Prostate gland (tissue), 2 donors: ENCODE results near the gene ACTRT2. TPM values are rescaled to one million over a fixed set of nuclear protein-coding genes. Genes with fewer than 3 reads are reported as not detected.

Experiments used
- DNase-seq: peaks from one replicate; pipeline ENCODE4 v3.0.0-alpha.2; 2019; ENCODE audit warnings: low spot score
- H3K27ac ChIP-seq, 2 donors: fragments of 200-600 bp; sonication (generic); 2 replicates each; pipeline ENCODE4 v1.5.1; 2017 to 2019
- H3K27me3 ChIP-seq: fragments of 200-600 bp; sonication (generic); replicated peaks from 2 replicates; pipeline ENCODE4 v1.5.1; 2019; ENCODE audit not compliant: insufficient read depth
- H3K36me3 ChIP-seq, 2 donors: fragments of 200-600 bp; sonication (generic); 1 replicate in 1 of 2; 2 replicates in 1 of 2; pipeline versions ENCODE4 v1.5.1 to v1.8.1; 2017 to 2019
- H3K4me1 ChIP-seq: fragments of 200-600 bp; sonication (generic); replicated peaks from 2 replicates; pipeline ENCODE4 v1.5.1; 2019
- H3K4me3 ChIP-seq, 2 donors: fragments of 200-600 bp; sonication (generic); 2 replicates each; pipeline ENCODE4 v1.5.1; 2017 to 2019
- H3K9me3 ChIP-seq: fragments of 200-600 bp; sonication (generic); 2 replicates; pipeline ENCODE4 v1.5.1; 2017
- POLR2A ChIP-seq: fragments of 450-650 bp; IDR thresholded peaks from one replicate; pipeline ENCODE4 v1.6.1; 2016; ENCODE audit warnings: antibody characterized with exemption, mild to moderate bottlenecking
- POLR2AphosphoS5 ChIP-seq: sonication (generic); formaldehyde crosslinking; IDR thresholded peaks from one replicate; pipeline ENCODE4 v1.6.1; 2017; ENCODE audit warnings: antibody characterized with exemption
- WGBS: methylation state at CpG from one replicate; pipeline ENCODE4 v1.1.5; 2018; 5-methylcytosine and 5-hydroxymethylcytosine counted together
- intact Hi-C: fragments of 100-400 bp; cut with DNase I; formaldehyde crosslinking; loops from one replicate; pipeline ENCODE4 v1.14.2; 2022
- total RNA-seq, 2 donors: library from RNA; depleted of rRNA; stranded (reverse); fragments of >200 nt; gene quantifications; one replicate each; pipeline ENCODE4 v1.1.0, GENCODE V29; 2016
- TF ChIP-seq, protein P1 (sequence below), 4 experiments: fragments of 200-600 bp in 2 of 4; fragments of 450-650 bp in 2 of 4; sonication (generic) in 2 of 4; IDR thresholded peaks; 1 replicate in 3 of 4; 2 replicates in 1 of 4; pipeline ENCODE4 v1.5.1; 2016 to 2019; ENCODE audit warnings: antibody characterized with exemption in 4 of 4, mild to moderate bottlenecking in 2 of 4, moderate library complexity in 2 of 4

Gene ACTRT2
- total RNA-seq, 2 donors from 2014 or later: 7.2 TPM; not detected in 1

DNA sequence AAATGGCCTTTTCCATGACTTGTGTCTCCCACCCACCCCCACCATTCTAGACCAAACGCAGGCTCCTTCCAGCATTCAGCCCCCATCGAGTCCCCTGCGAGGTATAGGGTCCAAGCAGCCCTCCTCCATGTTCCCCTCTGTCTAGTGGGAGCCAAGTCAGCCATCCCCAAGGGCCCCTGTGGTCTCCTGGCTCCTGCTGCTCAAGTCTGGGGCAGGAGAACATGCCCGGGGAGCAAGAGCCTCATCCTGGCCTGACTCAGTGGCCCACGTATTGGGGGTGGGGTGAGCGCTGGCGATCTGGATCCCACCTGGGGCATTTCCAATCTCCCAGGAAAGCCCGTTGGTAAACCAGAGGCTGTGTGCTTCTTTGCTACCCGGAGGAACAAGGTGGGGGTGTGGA lies 43.6 kb downstream of the ACTRT2 start:
- H3K27me3 ChIP-seq: peaks cover 54% of the 10 kb centered on the region
- TF ChIP-seq POLR2A (no peak), POLR2AphosphoS5 (no peak)
- TF ChIP-seq, protein P1, sequence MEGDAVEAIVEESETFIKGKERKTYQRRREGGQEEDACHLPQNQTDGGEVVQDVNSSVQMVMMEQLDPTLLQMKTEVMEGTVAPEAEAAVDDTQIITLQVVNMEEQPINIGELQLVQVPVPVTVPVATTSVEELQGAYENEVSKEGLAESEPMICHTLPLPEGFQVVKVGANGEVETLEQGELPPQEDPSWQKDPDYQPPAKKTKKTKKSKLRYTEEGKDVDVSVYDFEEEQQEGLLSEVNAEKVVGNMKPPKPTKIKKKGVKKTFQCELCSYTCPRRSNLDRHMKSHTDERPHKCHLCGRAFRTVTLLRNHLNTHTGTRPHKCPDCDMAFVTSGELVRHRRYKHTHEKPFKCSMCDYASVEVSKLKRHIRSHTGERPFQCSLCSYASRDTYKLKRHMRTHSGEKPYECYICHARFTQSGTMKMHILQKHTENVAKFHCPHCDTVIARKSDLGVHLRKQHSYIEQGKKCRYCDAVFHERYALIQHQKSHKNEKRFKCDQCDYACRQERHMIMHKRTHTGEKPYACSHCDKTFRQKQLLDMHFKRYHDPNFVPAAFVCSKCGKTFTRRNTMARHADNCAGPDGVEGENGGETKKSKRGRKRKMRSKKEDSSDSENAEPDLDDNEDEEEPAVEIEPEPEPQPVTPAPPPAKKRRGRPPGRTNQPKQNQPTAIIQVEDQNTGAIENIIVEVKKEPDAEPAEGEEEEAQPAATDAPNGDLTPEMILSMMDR (IDR thresholded peaks at IDR 0.05): no peak
- intact Hi-C loops: loop anchor here (5.0 kb wide), 1 partner anchor 217 kb away; no protein-coding TSS in a partner anchor

DNA sequence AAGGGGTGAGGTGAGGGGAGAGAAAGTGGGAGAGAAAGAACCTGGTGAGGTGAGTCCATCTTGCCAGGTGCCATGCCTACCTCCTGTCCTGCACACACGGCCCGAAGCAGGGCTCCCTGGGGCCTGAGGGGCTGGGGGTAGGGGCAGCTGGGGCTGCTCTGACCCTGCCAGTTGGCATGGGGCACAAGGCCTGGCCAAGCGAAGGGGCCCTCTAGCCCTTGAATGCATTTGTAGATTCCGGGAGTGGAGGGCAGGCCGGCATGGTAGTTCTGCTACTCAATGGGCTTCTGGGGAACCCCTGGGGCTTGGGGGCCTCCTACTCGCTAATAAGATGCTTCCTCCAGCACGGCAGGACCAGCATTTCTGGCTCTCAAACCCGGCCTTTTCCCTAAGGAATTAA lies 44.1 kb downstream of the ACTRT2 start:
- DNase-seq: no peak
- intact Hi-C loops: loop anchor here (5.0 kb wide), 1 partner anchor 217 kb away; no protein-coding TSS in a partner anchor
- 62% methylated on average over 8 of the region's 8 CpGs for WGBS
- peaks cover 54% of the 10 kb centered on the region for H3K27me3 ChIP-seq
- peaks cover 21% of the 10 kb centered on the region for H3K4me1 ChIP-seq
- no peak overlapping the region for H3K27ac ChIP-seq
- H3K36me3 ChIP-seq: no peaks in the 10 kb centered on the region
- H3K4me3 ChIP-seq: no peak overlapping the region
- H3K9me3 ChIP-seq: no peaks in the 10 kb centered on the region
- no peak for TF ChIP-seq POLR2AphosphoS5

More for the DNA sequence above, 43.6 kb downstream of the ACTRT2 start:
- Histone ChIP-seq H3K4me3 (no peak overlapping the region), H3K9me3 (no peaks in the 10 kb centered on the region), H3K27ac (no peak overlapping the region), H3K4me1 (peaks cover 21% of the 10 kb centered on the region), H3K36me3 (no peaks in the 10 kb centered on the region)
- WGBS: 66% methylated on average over 9 of the region's 9 CpGs
- no peak for DNase-seq

DNA sequence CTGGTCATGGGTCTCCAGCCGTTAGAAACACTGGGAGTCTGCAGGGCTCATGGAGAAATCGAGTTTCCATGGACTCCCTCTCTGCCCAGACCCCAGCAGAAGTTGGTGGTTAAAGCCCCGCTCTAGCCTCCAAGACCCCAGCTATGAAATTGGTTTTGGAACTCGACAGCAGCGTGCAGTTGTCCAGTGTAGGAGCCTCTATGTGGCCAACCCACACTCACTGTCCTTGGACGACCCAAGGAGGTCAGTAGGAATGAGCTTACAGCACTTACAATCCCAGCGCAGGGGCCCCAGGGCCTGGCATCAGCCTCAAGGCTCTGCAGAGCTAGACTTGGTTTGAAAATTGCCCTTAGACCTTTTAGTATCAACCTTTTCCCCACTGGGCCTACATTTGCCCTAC lies 44.5 kb downstream of the ACTRT2 start:
- no peak for DNase-seq
- Histone ChIP-seq H3K27ac (no peak overlapping the region), H3K4me3 (no peak overlapping the region), H3K27me3 (peaks cover 54% of the 10 kb centered on the region), H3K4me1 (peaks cover 21% of the 10 kb centered on the region), H3K9me3 (no peaks in the 10 kb centered on the region), H3K36me3 (no peaks in the 10 kb centered on the region)
- 79% methylated on average over 7 of the region's 7 CpGs for WGBS
- intact Hi-C loops: loop anchor here (2.0 to 5.0 kb wide), 2 partner anchors 217 to 343 kb away; no protein-coding TSS in a partner anchor
- TF ChIP-seq POLR2A (no peak), POLR2AphosphoS5 (no peak)
- TF ChIP-seq, protein P1 (IDR thresholded peaks at IDR 0.05): no peak

DNA sequence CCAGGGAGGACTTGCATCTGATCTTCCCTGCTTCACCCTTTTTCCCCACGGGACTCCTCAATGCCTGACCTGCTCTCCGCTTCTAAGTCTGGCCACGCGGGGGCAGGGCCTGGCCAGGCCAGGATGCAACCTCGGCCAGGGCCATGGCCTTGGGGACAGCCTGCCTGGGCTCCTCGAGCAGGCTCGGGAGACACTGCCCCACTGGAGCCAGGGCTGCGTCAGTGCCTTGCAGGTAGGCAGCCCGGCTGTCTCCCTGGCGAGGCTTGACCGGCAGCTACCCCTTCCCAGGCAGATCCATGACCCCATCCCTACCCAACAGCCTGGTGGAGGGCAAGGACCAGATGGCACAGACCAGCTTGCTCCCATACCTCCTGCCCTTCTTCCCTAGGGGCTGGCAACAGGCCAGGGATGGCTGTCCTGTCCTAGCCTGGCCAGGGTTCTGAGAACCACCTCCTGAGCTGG lies 45.0 kb downstream of the ACTRT2 start:
- DNase-seq: no peak
- no peaks in the 10 kb centered on the region for H3K36me3 ChIP-seq
- H3K4me3 ChIP-seq: no peak overlapping the region
- no peaks in the 10 kb centered on the region for H3K9me3 ChIP-seq
- WGBS: 66% methylated on average over 11 of the region's 11 CpGs
- H3K27ac ChIP-seq: no peak overlapping the region
- intact Hi-C loops: loop anchor here (2.0 to 5.0 kb wide), 2 partner anchors 216 to 343 kb away; no protein-coding TSS in a partner anchor
- peaks cover 21% of the 10 kb centered on the region for H3K4me1 ChIP-seq
- H3K27me3 ChIP-seq: peaks cover 54% of the 10 kb centered on the region
- TF ChIP-seq POLR2A (no peak), POLR2AphosphoS5 (no peak)
- TF ChIP-seq, protein P1 (IDR thresholded peaks at IDR 0.05): peak in 2 of 4 experiments; percentile 7 to 11

DNA sequence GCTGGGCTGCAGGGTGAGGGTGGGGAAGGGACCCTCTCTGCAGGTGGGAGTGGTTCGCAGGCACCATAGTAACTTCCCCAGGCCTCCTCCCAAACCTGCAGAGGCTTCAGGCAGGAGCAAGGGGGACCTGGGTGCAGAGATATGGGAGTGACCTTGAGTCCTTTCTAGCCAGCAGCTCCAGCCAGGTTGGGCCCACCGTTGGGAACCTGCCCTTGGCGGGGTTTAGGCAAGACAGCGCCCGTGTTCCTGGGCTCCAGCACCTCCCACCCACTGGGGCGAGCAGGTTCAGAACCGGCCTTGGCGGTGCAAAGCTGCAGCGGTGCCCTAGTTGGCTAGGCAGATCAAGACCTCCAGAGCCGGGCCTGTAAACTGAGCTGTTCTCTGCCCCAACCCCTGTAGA lies 45.6 kb downstream of the ACTRT2 start:
- Histone ChIP-seq H3K4me3 (no peak overlapping the region), H3K36me3 (no peaks in the 10 kb centered on the region), H3K4me1 (peaks cover 21% of the 10 kb centered on the region), H3K27ac (no peak overlapping the region), H3K9me3 (no peaks in the 10 kb centered on the region), H3K27me3 (peaks cover 56% of the 10 kb centered on the region)
- TF ChIP-seq POLR2AphosphoS5 (no peak), POLR2A (no peak)
- TF ChIP-seq, protein P1 (IDR thresholded peaks at IDR 0.05): no peak
- intact Hi-C loops: loop anchor here (2.0 to 5.0 kb wide), 2 partner anchors 215 to 342 kb away; no protein-coding TSS in a partner anchor
- DNase-seq: no peak
- WGBS: 71% methylated on average over 10 of the region's 10 CpGs
